Stimulated activated CD4-positive, alpha-beta T cell treated with anti-CD3 and anti-CD28 coated beads, Interleukin-2, amount 100 ng/mL, for 48 hours (primary cell): ENCODE results near the gene OR6V1.

ENCODE experiments used
- DNase-seq, 2 donors: peaks; one replicate each; pipeline ENCODE4 v3.0.0-alpha.2; 2020

OR6V1 gene, protein sequence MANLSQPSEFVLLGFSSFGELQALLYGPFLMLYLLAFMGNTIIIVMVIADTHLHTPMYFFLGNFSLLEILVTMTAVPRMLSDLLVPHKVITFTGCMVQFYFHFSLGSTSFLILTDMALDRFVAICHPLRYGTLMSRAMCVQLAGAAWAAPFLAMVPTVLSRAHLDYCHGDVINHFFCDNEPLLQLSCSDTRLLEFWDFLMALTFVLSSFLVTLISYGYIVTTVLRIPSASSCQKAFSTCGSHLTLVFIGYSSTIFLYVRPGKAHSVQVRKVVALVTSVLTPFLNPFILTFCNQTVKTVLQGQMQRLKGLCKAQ

DNA sequence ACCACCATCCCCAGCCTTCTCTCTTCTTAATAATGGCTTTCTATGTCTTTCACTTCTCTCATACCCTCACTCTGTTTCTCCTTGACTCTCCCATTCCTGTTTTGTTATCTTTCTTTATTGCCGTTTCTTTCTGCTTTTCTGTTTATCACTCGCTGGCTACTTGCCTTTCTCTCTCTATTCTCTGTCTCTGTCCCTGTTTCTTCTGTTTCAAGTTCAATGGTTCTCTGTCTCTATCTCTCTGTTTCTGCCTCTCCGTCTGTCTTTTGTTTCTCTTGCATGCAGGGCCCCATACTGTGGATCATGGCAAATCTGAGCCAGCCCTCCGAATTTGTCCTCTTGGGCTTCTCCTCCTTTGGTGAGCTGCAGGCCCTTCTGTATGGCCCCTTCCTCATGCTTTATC is at the start of gene OR6V1:
Gene OR6V1 (plus strand): TSS at position 301 of the 400 bp plus-strand sequence. CDS start 0 bp downstream, at position 301.
- no peak for DNase-seq

- no peak for DNase-seq
These were observed 49.2 kb upstream of the OR6V1 start for GRCh38 chr7:143002898-143003297.

DNA sequence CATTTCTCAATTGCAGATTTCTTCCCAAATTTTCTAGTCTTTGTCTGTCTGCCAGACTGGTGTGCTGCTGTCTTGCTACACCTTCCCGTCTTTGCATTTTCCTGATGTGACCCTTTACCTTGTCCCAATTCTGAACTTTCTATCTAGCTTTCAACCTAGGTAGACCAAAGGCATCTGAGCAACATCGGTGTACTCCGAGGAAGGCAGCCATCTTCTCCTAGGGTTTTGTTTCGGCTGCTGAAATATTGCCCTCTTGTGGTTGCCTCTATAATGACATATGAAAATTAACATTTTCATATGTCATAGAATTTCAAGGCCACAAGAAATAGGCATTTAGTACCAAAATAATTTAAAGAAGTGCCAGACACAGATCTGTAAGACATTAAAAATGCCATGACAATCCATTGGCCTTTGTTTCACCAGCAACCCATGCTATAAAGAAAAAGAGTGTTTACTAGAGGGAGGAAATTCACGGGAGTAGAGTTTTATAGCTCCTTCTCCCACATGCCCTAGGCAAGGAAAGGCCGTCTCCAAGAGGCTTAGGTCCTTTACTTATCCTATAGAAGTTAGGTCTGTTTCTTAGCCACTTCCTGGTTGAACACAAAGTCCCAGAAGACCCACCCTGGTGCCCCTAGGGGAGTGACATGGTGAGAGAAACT is 48.6 kb upstream of the OR6V1 start:
- peak; percentile 14 to 27 for DNase-seq

GRCh38 chr7:143005632-143006260 is 46.4 kb upstream of the OR6V1 start:
- no peak for DNase-seq

- peak; percentile 82 for DNase-seq
These were observed 43.9 kb upstream of the OR6V1 start for GRCh38 chr7:143008007-143008901.

DNA sequence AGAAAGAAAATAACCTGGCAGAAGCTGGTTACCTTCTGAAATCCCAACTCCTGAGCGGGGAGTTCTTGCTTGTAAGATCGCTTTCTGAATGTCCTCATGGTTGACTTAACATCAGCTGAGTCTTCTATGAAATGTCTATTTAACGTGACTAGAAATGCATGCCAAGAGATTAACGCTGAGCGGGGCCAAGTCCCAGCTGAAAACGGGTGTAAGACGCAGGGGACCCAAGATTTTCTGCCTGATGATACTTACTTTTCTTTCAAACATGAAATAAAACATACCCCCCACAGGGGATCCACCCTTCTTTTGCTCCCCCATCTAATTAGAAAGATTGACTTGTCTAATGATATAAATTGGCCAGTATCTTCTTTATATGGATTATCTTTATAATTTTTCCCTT is 40.1 kb upstream of the OR6V1 start:
- no peak for DNase-seq

DNA sequence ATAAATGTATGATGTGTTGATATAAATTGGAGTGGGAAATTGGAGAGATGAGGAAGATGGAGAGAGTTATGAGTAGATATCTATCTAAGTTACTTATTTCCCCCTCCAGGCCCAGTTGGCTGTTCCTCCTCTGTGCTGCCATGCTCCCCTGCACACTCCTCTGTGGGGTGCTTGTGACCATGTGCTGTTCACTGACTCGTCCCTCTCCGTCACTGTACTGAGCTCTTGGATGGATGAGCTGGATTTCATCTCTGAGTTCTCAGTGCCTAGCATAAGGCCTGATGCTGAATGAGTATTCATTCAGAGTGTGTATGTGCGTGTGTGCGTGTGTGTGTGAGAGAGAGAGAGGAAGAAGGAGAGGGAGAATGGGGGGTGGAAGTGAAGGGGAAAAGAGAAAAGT is 39.7 kb upstream of the OR6V1 start:
- no peak for DNase-seq

- no peak for DNase-seq
These were observed 38.7 kb upstream of the OR6V1 start for GRCh38 chr7:143013473-143013872.

DNA sequence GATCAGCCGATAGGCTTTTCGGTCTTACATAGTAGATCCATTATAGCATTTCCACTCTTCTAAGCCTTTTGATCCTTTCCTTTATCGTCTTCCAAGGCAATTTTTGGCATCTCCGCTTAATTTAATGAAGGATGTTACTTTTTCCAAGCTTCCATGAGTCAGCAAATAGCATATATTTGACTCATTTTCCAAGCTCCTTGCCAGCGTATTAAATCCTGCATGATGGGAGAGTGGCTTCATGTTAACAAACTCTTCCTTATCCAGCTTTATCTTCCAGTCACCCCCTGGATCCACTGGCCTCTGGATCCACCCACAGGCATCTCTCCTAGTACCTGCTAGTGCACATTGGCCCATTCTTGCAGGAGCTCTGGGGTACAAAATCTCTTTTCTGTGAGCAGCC is 38.2 kb upstream of the OR6V1 start:
- DNase-seq: no peak

- no peak for DNase-seq
These were observed 37.1 kb upstream of the OR6V1 start for GRCh38 chr7:143015084-143015483.

GRCh38 chr7:143015926-143016490 is 36.1 kb upstream of the OR6V1 start:
- DNase-seq: no peak

DNA sequence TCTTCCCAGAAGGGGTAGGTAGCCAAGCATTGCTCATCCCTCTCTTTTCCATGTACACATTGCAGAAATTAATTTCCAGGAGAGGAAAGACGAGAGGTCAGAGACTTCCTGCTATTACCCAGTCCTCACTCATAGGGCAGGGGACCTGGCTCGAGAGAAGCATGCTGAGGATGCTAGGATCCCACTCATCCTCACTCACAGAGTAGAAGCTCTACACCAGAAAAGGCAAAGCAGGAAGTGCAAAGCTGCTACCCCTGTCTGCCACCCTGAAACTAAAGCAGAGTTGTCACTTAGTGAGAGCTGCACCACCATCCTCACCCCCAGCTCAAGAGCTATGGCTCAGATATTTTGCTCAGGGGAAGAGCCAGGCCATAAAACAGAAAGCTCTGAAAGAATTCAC is 35.1 kb upstream of the OR6V1 start:
- DNase-seq: no peak

DNA sequence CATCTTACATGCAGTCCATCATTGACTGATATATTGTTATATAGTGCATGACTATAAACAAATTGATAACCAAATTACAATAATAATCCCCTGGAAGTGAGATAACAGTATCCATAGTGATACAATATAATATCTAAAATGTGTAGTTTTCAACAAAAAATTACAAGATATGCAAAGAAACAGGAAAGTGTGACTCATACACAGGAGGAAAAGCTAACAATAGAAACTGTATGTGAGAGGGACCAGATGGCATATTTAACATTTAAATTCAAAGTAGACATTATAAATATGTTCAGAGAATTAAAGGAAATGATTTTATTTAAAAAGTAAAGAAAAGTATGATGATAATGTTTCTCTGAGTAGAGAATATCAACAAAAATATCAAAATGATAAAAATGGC is 33.2 kb upstream of the OR6V1 start:
- DNase-seq: no peak

GRCh38 chr7:143023047-143023446 is 29.1 kb upstream of the OR6V1 start:
- DNase-seq: no peak

DNA sequence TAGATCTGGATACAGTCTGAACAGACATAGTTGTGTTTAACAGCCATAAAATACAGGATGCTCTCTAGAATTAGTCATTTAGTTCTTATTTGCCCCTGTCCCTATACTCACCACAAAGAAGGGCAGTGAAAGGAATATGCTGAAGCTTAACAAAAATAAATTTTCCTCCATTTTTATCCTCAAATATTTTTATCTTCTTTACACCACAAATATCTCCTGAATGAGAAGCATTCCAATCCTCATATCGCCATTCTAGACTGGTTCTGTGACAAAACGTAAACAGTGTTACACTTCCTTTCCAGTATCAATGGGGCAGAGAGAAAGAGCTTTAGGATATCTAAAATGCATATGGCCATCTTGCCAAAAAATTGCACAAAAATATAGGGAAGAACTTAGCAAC is 26.8 kb upstream of the OR6V1 start:
- no peak for DNase-seq

GRCh38 chr7:143027032-143027431 is 25.1 kb upstream of the OR6V1 start, which contains the start of gene OR9A2:
TSS of gene OR9A2 (minus strand) at chr7:143027132. CDS start at chr7:143027132, 0 bp downstream.
- no peak for DNase-seq

- DNase-seq: no peak
These were observed 24.5 kb upstream of the OR6V1 start for GRCh38 chr7:143027683-143028082.

DNA sequence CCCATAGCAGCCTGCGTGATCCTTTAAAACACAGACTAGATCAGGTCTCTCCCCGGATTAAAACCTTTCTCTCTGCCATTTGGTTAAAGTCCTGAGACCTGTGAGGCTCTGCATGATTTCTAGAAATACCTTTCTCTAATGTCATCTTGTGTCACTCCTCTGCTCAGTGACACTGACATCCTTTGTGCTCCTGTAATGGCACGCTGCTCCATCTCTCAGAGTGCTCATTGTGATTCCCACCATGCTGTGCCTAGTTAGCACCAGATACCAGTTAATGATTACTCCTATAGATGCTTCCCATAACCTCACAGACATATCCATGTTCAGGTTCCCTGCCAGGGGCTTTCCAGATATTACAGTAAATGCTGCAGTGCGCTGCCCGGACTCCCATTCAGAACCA is 13.5 kb upstream of the OR6V1 start:
- no peak for DNase-seq

GRCh38 chr7:143040209-143040715 is 11.9 kb upstream of the OR6V1 start:
- DNase-seq: no peak

GRCh38 chr7:143041346-143041745 is 10.8 kb upstream of the OR6V1 start:
- DNase-seq: no peak

DNA sequence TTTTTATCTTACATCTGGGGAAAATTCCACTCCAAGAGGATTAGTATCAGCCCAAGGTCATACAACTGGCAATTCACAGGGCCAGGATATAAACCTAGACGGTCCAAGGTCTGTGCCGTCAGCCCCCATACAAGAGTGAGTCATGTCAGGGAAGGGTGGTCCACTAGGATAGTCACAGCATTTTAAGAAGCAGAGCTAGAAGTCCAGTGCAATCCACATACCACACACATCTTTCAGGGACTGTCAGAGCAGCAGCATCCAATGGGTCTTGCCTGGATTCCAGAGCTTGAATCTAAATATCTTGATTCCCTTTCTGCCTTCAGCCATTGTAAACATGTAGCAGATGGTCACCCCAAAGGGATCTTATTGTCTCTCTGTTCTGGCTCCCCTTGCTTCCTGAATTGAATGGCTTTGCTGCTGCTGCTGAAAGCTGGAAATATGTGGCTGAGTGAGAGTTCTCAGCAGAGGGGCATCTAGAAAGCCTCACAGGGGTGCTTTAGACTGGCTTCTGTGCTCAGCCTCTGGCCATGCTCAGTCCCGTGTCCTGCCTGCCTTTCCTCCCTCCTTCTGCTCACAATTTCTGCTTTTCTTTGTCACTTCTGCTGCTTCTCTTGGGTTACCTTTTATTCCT is 9.9 kb upstream of the OR6V1 start:
- DNase-seq: no peak

- no peak for DNase-seq
These were observed 9.3 kb upstream of the OR6V1 start for GRCh38 chr7:143042790-143043271.
